Activated naive CD8-positive, alpha-beta T cell (primary cell): ENCODE results near the gene MESP2.

Source experiments
- H3K27ac Mint-ChIP-seq: one replicate; pipeline ENCODE4 v1.8.0; 2021; ENCODE audit warnings: mixed read lengths
- H3K27me3 Mint-ChIP-seq: one replicate; pipeline ENCODE4 v1.8.0; 2021; ENCODE audit warnings: mixed read lengths
- H3K36me3 Mint-ChIP-seq: one replicate; pipeline ENCODE4 v1.8.0; 2021; ENCODE audit warnings: mixed read lengths
- H3K4me1 Mint-ChIP-seq: one replicate; pipeline ENCODE4 v1.8.0; 2021; ENCODE audit warnings: low read depth, mixed read lengths
- H3K4me3 Mint-ChIP-seq: one replicate; pipeline ENCODE4 v1.8.0; 2021; ENCODE audit warnings: mild to moderate bottlenecking, mixed read lengths
- H3K9me3 Mint-ChIP-seq: one replicate; pipeline ENCODE4 v1.8.0; 2021; ENCODE audit warnings: low read depth, mixed read lengths

MESP2 gene

DNA sequence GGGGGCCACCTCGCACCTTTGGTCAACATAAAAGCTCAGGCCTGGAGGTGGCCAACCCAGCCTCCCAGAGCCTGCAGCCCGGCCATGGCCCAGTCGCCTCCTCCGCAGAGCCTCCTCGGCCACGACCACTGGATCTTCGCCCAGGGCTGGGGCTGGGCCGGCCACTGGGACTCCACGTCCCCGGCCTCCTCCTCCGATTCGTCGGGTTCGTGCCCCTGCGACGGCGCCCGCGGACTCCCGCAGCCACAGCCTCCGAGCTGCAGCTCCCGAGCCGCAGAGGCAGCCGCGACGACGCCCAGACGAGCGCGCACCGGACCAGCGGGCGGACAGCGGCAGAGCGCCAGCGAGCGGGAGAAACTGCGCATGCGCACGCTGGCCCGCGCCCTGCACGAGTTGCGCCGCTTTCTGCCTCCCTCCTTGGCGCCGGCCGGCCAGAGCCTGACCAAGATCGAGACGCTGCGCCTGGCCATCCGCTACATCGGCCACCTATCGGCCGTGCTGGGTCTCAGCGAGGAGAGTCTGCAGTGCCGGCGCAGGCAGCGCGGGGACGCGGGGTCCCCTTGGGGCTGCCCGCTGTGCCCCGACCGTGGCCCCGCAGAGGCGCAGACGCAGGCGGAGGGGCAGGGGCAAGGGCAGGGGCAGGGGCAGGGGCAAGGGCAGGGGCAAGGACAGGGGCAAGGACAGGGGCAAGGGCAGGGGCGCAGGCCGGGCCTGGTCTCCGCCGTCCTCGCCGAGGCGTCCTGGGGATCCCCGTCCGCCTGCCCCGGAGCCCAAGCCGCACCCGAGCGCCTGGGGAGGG lies at the start of gene MESP2:
Gene MESP2 (plus strand): TSS at position 59 of the 799 bp plus-strand sequence. CDS start 26 bp downstream, at position 85.
- no peak within 1 kb of the TSS for H3K27ac Mint-ChIP-seq
- H3K4me3 Mint-ChIP-seq = peak within 1 kb of the TSS; percentile 49
- H3K4me1 Mint-ChIP-seq = peaks cover 1% of the 10 kb centered on the region
- no peaks in the 10 kb centered on the region for H3K36me3 Mint-ChIP-seq
- peaks cover 13% of the 10 kb centered on the region for H3K27me3 Mint-ChIP-seq
- no peaks in the 10 kb centered on the region for H3K9me3 Mint-ChIP-seq

GRCh38 chr15:89728254-89728653 lies 47.9 kb upstream of the MESP2 start:
- Mint-ChIP-seq H3K4me1 (no peaks in the 10 kb centered on the region), H3K36me3 (peaks cover 4% of the 10 kb centered on the region), H3K9me3 (peaks cover 3% of the 10 kb centered on the region), H3K27me3 (peaks cover 1% of the 10 kb centered on the region), H3K4me3 (no peak overlapping the region), H3K27ac (no peak overlapping the region)

- Mint-ChIP-seq H3K36me3 (no peaks in the 10 kb centered on the region), H3K4me1 (no peaks in the 10 kb centered on the region), H3K4me3 (no peak overlapping the region), H3K27me3 (peaks cover 5% of the 10 kb centered on the region), H3K9me3 (no peaks in the 10 kb centered on the region), H3K27ac (no peak overlapping the region)
Observed at GRCh38 chr15:89731275-89731674, 44.9 kb upstream of the MESP2 start.

DNA sequence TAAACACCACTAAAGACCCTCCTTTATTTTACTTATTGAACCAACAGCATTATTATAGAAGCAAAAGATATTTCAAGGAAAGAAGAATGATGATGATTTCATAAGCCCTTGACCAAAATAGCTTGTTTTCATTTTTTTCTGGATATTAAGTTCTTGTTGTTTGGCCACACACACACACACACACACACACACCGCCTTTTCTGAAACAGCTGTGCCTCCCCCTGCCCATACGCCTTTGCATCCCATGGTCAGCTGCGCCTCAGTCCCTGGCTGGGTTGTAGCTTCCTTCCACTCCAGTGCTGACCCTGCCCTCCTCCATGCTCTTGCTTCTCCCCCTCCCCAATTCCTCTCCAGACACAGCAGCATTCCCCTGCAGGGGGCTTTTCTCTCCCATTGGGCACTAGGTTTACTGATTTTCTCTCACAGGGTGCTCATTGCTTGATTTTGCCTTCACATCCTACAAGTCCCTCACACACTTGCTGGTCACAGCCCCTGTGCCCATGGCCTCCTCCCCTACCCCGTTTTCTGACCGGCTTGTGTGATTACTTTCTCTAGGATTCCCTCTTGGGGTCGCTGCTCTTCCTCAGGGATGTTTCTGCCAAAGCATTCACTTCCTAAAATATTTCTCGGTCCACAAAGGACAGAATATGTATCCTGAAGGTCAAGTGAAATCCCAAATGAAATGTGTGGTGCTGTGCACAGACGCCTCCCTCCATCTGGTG lies 43.5 kb upstream of the MESP2 start:
- H3K9me3 Mint-ChIP-seq = no peaks in the 10 kb centered on the region
- H3K27ac Mint-ChIP-seq = no peak overlapping the region
- H3K27me3 Mint-ChIP-seq = peaks cover 5% of the 10 kb centered on the region

GRCh38 chr15:89735773-89736172 lies 40.4 kb upstream of the MESP2 start:
- Mint-ChIP-seq H3K36me3 (no peaks in the 10 kb centered on the region), H3K9me3 (no peaks in the 10 kb centered on the region), H3K4me3 (no peak overlapping the region), H3K4me1 (peaks cover 2% of the 10 kb centered on the region), H3K27ac (no peak overlapping the region), H3K27me3 (peaks cover 7% of the 10 kb centered on the region)

More for the DNA sequence above, 43.5 kb upstream of the MESP2 start:
- Mint-ChIP-seq H3K36me3 (no peaks in the 10 kb centered on the region), H3K4me1 (no peaks in the 10 kb centered on the region), H3K4me3 (no peak overlapping the region)

GRCh38 chr15:89740137-89740536 lies 36.0 kb upstream of the MESP2 start:
- H3K36me3 Mint-ChIP-seq = no peaks in the 10 kb centered on the region
- H3K9me3 Mint-ChIP-seq = no peaks in the 10 kb centered on the region
- no peak overlapping the region for H3K4me3 Mint-ChIP-seq
- no peak overlapping the region for H3K27ac Mint-ChIP-seq
- peaks cover 2% of the 10 kb centered on the region for H3K4me1 Mint-ChIP-seq
- H3K27me3 Mint-ChIP-seq = peaks cover 7% of the 10 kb centered on the region

- no peaks in the 10 kb centered on the region for H3K9me3 Mint-ChIP-seq
Observed at GRCh38 chr15:89743011-89743410, 33.1 kb upstream of the MESP2 start.

GRCh38 chr15:89743594-89743993 lies 32.5 kb upstream of the MESP2 start:
- Mint-ChIP-seq H3K27me3 (peaks cover 4% of the 10 kb centered on the region), H3K9me3 (no peaks in the 10 kb centered on the region), H3K4me1 (peaks cover 2% of the 10 kb centered on the region)

More at GRCh38 chr15:89743011-89743410, 33.1 kb upstream of the MESP2 start:
- Mint-ChIP-seq H3K27me3 (peaks cover 1% of the 10 kb centered on the region), H3K27ac (no peak overlapping the region), H3K4me3 (no peak overlapping the region), H3K4me1 (peaks cover 2% of the 10 kb centered on the region), H3K36me3 (no peaks in the 10 kb centered on the region)

GRCh38 chr15:89745131-89745530 lies 31.0 kb upstream of the MESP2 start:
- H3K4me3 Mint-ChIP-seq = no peak overlapping the region
- H3K27ac Mint-ChIP-seq = no peak overlapping the region
- H3K4me1 Mint-ChIP-seq = peaks cover 2% of the 10 kb centered on the region
- H3K9me3 Mint-ChIP-seq = no peaks in the 10 kb centered on the region
- H3K27me3 Mint-ChIP-seq = peaks cover 4% of the 10 kb centered on the region
- no peaks in the 10 kb centered on the region for H3K36me3 Mint-ChIP-seq

More at GRCh38 chr15:89743594-89743993, 32.5 kb upstream of the MESP2 start:
- H3K27ac Mint-ChIP-seq = no peak overlapping the region
- no peaks in the 10 kb centered on the region for H3K36me3 Mint-ChIP-seq
- no peak overlapping the region for H3K4me3 Mint-ChIP-seq

DNA sequence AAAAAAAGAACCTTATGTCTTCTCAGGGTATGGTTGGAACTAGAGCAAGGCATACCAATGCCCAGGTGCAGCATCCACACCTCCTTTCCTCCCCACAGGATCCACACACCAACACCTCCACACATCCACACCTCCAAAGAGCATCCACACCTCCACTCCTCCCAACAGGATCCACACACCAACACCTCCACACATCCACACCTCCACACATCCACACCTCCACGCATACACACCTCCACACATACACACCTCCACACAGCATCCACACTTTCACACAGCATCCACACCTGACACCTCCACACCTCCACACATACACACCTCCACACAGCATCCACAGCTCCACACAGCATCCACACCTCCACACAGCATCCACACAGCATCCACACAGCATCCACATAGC lies 30.4 kb upstream of the MESP2 start:
- H3K9me3 Mint-ChIP-seq = no peaks in the 10 kb centered on the region

GRCh38 chr15:89746386-89746780 lies 29.7 kb upstream of the MESP2 start:
- H3K4me3 Mint-ChIP-seq = no peak overlapping the region
- H3K27ac Mint-ChIP-seq = no peak overlapping the region
- H3K36me3 Mint-ChIP-seq = no peaks in the 10 kb centered on the region
- no peaks in the 10 kb centered on the region for H3K9me3 Mint-ChIP-seq
- peaks cover 3% of the 10 kb centered on the region for H3K27me3 Mint-ChIP-seq
- H3K4me1 Mint-ChIP-seq = peaks cover 1% of the 10 kb centered on the region

More for the DNA sequence above, 30.4 kb upstream of the MESP2 start:
- peaks cover 3% of the 10 kb centered on the region for H3K27me3 Mint-ChIP-seq
- no peaks in the 10 kb centered on the region for H3K36me3 Mint-ChIP-seq
- peaks cover 1% of the 10 kb centered on the region for H3K4me1 Mint-ChIP-seq
- H3K4me3 Mint-ChIP-seq = no peak overlapping the region
- H3K27ac Mint-ChIP-seq = no peak overlapping the region

- no peak overlapping the region for H3K27ac Mint-ChIP-seq
- H3K9me3 Mint-ChIP-seq = no peaks in the 10 kb centered on the region
- peaks cover 1% of the 10 kb centered on the region for H3K4me1 Mint-ChIP-seq
- no peak overlapping the region for H3K4me3 Mint-ChIP-seq
- no peaks in the 10 kb centered on the region for H3K36me3 Mint-ChIP-seq
- peaks cover 8% of the 10 kb centered on the region for H3K27me3 Mint-ChIP-seq
Observed at GRCh38 chr15:89747708-89748682, 28.1 kb upstream of the MESP2 start.

DNA sequence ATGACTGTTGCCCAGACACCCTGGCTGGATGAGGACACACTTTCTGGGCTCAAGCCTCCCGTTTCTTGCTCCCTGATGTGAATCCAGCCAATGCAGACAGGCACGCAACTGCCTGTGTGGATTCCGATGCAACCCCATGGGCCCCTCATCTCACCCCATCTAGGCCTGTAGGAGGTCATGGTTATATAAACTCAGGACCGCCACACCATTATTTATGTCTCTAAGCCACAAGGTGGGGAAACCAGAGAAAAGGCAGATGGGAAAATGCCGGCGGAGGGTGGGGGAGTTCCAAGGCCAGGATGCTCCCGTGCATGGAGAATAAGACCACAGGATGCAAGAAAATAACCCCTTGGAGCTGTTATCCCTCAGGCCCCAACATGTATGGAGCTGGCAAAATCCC lies 27.1 kb upstream of the MESP2 start:
- Mint-ChIP-seq H3K4me3 (peak overlapping the region; percentile 81), H3K4me1 (peaks cover 1% of the 10 kb centered on the region), H3K27me3 (peaks cover 8% of the 10 kb centered on the region), H3K27ac (no peak overlapping the region), H3K9me3 (no peaks in the 10 kb centered on the region), H3K36me3 (no peaks in the 10 kb centered on the region)

DNA sequence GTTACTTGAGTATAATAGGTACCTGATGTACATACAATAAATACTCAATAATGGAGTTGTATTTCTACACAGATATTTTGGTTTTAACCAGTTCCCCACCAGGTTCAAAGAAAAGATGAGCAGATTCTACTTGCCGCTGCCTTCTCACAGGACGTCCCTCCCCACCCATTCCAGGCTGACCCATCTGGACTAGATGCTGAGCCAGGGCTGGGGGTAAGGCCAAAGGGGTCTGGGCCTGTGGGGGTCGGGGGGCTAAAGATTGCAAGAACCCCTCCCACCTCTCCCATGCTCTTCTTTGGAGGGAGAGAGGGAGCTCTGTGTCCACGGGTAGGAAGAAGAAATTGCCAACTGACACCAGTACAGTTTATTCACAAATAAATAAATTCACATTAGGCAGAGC lies 26.6 kb upstream of the MESP2 start:
- Mint-ChIP-seq H3K9me3 (no peaks in the 10 kb centered on the region), H3K27me3 (peaks cover 8% of the 10 kb centered on the region), H3K27ac (no peak overlapping the region), H3K4me3 (peak overlapping the region; percentile 81), H3K4me1 (peaks cover 1% of the 10 kb centered on the region), H3K36me3 (no peaks in the 10 kb centered on the region)
